Mucosa of stomach (tissue), 1 donor: ENCODE results near the gene NFYC.

ENCODE experiments used
- H3K27me3 ChIP-seq: one replicate; pipeline ENCODE4 v1.7.0; 2013; ENCODE audit warnings: mild to moderate bottlenecking, low read length; ENCODE audit not compliant: control insufficient read depth, insufficient read depth
- H3K36me3 ChIP-seq: one replicate; pipeline ENCODE4 v1.7.0; 2013; ENCODE audit warnings: low read length; ENCODE audit not compliant: control insufficient read depth, insufficient read depth
- H3K4me1 ChIP-seq: one replicate; pipeline ENCODE4 v1.7.0; 2013; ENCODE audit warnings: mild to moderate bottlenecking, low read length; ENCODE audit not compliant: control insufficient read depth, insufficient read depth
- H3K4me3 ChIP-seq: one replicate; pipeline ENCODE4 v1.7.0; 2013; ENCODE audit warnings: low read length
- H3K9ac ChIP-seq: one replicate; pipeline ENCODE4 v1.7.0; 2013; ENCODE audit warnings: mild to moderate bottlenecking, low read length, moderate library complexity
- H3K9me3 ChIP-seq: one replicate; pipeline ENCODE4 v1.7.0; 2013; ENCODE audit warnings: mild to moderate bottlenecking, low read length, moderate library complexity; ENCODE audit not compliant: control insufficient read depth
- donor health status: Pancreatic carcinoma.

The NFYC gene

GRCh38 chr1:40784141-40784770 lies 92.8 kb downstream of the NFYC start:
- peaks cover 13% of the 10 kb centered on the region for H3K27me3 ChIP-seq
- H3K9ac ChIP-seq, result peak overlapping the region; percentile 50
- peaks cover 21% of the 10 kb centered on the region for H3K4me1 ChIP-seq
- H3K36me3 ChIP-seq, result no peaks in the 10 kb centered on the region
- no peak overlapping the region for H3K4me3 ChIP-seq
- no peaks in the 10 kb centered on the region for H3K9me3 ChIP-seq

DNA sequence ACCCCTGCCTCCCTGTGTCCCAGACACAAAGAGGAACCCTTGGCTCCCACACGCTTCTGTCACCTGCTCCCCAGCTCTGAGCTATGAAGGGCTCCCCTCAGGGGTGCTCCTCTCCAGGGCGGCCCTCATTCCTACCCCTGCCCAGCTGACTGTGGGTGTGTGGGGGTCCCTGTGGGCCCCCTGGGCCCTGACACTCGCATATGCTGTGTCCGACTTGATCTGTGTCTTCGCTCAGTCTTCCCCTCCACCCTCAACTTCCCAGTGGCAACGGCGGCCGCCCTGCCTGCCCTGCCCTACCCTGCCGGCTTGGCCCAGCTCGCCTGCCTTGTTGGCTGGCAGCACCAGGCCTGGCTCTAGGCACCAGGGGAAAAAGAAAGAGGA lies 93.3 kb downstream of the NFYC start:
- H3K9me3 ChIP-seq, result no peaks in the 10 kb centered on the region
- H3K9ac ChIP-seq, result peak overlapping the region; percentile 50
- peaks cover 21% of the 10 kb centered on the region for H3K4me1 ChIP-seq
- peaks cover 13% of the 10 kb centered on the region for H3K27me3 ChIP-seq
- no peak overlapping the region for H3K4me3 ChIP-seq
- H3K36me3 ChIP-seq, result no peaks in the 10 kb centered on the region

- Histone ChIP-seq H3K27me3 (peaks cover 13% of the 10 kb centered on the region), H3K9me3 (no peaks in the 10 kb centered on the region), H3K4me1 (peaks cover 21% of the 10 kb centered on the region), H3K4me3 (no peak overlapping the region), H3K9ac (no peak overlapping the region), H3K36me3 (no peaks in the 10 kb centered on the region)
These were observed 93.9 kb downstream of the NFYC start for GRCh38 chr1:40785446-40785845.

DNA sequence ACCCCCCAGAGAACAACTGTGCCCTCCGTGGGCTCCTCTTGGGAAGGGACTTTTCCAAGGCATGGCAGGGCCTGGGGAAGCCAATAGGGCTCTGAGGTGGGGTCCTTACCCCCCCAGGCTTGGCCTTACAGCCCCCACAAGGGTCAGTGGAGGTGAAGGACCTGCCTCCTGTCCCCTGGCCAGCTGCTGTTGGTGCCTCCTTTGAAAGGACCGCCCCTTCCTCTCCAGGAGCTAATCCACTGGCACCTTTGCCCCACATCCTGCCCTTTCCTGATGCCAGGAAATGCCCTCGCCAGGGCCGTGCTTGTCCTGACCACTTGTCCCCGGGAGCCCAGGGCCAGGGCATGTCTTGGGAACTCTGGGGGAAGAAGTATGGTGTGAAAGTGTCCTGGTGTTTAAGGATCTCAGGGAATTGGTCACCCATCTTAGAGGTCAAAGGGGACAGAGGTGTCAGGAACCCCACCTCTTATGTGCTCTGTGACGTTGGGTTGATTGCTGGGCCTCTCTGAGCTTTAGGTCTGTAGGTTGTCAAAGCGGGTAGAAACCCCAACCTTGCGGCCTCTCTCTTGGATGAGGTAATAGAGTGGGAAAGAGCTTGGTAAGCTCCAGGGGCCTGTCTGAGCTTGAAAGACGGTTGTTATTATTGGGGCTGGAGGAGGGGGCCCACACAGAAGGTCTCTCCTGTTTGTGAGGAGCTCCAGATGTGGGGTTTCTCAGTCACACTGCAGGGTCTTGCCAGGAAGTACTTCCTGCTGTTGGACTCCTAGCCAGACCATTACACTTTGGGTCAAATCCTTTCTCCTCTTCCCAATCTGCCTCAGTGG lies 94.9 kb downstream of the NFYC start:
- Histone ChIP-seq H3K4me3 (no peak overlapping the region), H3K27me3 (peaks cover 13% of the 10 kb centered on the region), H3K4me1 (peaks cover 21% of the 10 kb centered on the region), H3K9me3 (no peaks in the 10 kb centered on the region), H3K9ac (no peak overlapping the region), H3K36me3 (no peaks in the 10 kb centered on the region)

DNA sequence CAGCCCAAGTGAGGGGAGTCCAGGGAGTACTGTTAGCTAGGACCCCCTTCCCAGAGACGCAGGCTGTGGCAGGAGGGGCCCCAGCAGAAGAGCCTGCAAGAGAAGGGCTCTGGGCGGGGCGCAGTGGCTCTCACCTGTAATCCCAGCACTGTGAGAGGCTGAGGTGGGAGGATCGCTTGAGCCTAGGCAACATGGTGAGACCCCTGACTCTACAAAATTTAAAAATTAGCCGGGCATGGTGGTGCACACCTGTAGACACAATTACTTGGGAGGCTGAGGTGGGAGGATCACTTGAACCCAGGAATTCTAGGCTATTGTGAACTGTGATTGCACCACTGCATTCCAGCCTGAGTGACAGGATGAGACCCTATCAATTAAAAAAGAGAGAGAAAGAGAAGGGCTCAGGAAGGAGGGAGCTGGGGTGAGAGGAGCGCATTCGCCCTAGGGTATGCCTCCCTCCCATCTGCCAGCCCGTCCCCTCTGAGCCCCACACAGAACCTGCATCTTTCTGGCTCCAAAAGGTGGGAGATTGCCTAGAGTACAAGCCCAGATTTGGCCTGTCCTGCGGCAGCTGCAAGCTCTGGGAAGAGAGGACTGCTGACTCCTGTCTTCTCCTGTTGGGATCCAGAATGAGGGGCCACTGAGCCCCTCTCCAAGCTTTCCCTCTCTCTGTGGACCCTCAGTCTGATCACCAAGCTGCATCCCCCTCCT lies 95.6 kb downstream of the NFYC start:
- no peaks in the 10 kb centered on the region for H3K36me3 ChIP-seq
- no peaks in the 10 kb centered on the region for H3K9me3 ChIP-seq
- H3K27me3 ChIP-seq, result peaks cover 13% of the 10 kb centered on the region
- H3K9ac ChIP-seq, result no peak overlapping the region
- no peak overlapping the region for H3K4me3 ChIP-seq
- H3K4me1 ChIP-seq, result peaks cover 21% of the 10 kb centered on the region

GRCh38 chr1:40787737-40788560 lies 96.4 kb downstream of the NFYC start:
- Histone ChIP-seq H3K4me1 (peaks cover 16% of the 10 kb centered on the region), H3K4me3 (no peak overlapping the region), H3K36me3 (no peaks in the 10 kb centered on the region), H3K9me3 (no peaks in the 10 kb centered on the region), H3K9ac (no peak overlapping the region), H3K27me3 (peaks cover 10% of the 10 kb centered on the region)

GRCh38 chr1:40788561-40789341 lies 97.2 kb downstream of the NFYC start:
- Histone ChIP-seq H3K4me3 (no peak overlapping the region), H3K9ac (no peak overlapping the region), H3K4me1 (peaks cover 12% of the 10 kb centered on the region)

GRCh38 chr1:40789342-40789598 lies 97.8 kb downstream of the NFYC start:
- Histone ChIP-seq H3K36me3 (no peaks in the 10 kb centered on the region), H3K4me1 (peaks cover 11% of the 10 kb centered on the region), H3K4me3 (no peak overlapping the region), H3K9me3 (no peaks in the 10 kb centered on the region), H3K9ac (no peak overlapping the region), H3K27me3 (peaks cover 5% of the 10 kb centered on the region)

More at GRCh38 chr1:40788561-40789341, 97.2 kb downstream of the NFYC start:
- H3K27me3 ChIP-seq, result peaks cover 5% of the 10 kb centered on the region
- H3K36me3 ChIP-seq, result no peaks in the 10 kb centered on the region
- H3K9me3 ChIP-seq, result no peaks in the 10 kb centered on the region

- Histone ChIP-seq H3K4me3 (no peak overlapping the region), H3K27me3 (no peaks in the 10 kb centered on the region), H3K9me3 (no peaks in the 10 kb centered on the region), H3K9ac (no peak overlapping the region), H3K4me1 (peaks cover 6% of the 10 kb centered on the region), H3K36me3 (no peaks in the 10 kb centered on the region)
These were observed 98.3 kb downstream of the NFYC start for GRCh38 chr1:40789661-40790430.

GRCh38 chr1:40792036-40792435 lies 100.5 kb downstream of the NFYC start:
- Histone ChIP-seq H3K9ac (no peak overlapping the region), H3K4me3 (no peak overlapping the region), H3K9me3 (no peaks in the 10 kb centered on the region), H3K27me3 (no peaks in the 10 kb centered on the region), H3K36me3 (no peaks in the 10 kb centered on the region), H3K4me1 (peaks cover 2% of the 10 kb centered on the region)

DNA sequence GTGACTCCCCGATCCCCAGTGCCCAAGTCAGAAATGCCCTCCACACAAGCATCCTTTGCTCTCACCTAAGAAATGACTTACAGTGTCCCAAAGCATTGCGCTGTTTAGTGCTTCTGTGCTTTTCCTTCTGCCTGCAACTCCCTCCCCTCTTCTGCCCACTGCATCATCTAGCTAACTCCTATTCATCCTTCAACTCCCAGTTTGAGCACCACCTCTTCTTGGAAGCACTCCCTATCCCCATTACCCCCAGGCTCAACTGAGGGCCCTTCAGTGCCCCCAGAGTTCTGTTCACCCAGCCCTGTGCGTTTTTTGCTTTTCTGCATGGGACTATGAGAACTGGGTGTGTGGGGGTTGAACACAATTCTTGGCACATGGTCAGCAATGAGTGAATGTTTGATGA lies 102.1 kb downstream of the NFYC start:
- no peaks in the 10 kb centered on the region for H3K27me3 ChIP-seq
- H3K4me1 ChIP-seq, result peaks cover 6% of the 10 kb centered on the region
- no peak overlapping the region for H3K9ac ChIP-seq
- H3K36me3 ChIP-seq, result no peaks in the 10 kb centered on the region
- no peaks in the 10 kb centered on the region for H3K9me3 ChIP-seq
- H3K4me3 ChIP-seq, result no peak overlapping the region
